Islet of Langerhans (tissue), 1 donor: ENCODE data around the gene OMP.

Experiments used
- FAIRE-seq: peaks from one replicate; lab custom pipeline; 2011; peaks lifted over from hg19 to GRCh38; lab: Jason Lieb, UNC

OMP gene

DNA sequence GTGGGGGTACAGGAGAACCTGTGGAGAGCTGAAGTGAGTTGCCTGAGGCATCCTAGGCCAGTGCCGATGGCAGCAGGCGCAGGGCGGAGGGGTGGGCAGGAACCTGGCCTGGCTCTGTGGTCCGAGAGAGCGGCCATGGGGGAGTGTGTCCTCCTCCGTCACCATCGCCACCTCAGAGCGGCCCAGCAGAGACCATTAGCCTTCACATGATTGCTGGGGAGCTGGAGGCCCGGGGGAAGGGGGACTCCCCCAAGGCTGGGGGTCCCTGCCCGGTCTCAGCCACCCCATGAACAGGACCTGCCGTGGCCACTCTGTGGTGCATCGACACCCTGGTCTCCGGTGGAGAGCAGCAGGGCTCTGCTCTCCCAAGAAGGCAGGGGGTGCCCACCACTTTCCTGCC lies 4.1 kb downstream of the OMP start:
- FAIRE-seq = no peak

DNA sequence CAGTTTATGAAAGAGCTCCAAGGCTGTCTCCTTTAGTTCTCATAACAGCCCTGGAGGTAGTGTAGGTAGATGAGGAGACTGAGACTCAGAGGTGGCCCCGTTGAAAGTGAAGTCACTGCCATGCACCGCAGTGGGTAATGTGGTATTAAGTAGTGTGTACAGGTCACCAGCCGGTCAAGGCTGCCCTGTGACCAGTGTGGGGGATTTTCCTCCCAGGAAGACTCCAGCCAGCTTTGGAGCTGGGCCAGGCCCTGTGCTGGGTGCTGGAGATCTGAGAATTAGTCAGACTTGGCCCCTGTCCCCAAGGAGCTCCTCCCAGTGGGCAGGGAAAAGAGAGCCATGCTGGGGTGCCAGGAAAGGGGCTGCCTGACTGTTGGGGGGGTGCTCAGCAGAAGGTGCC lies 5.3 kb downstream of the OMP start:
- FAIRE-seq = no peak

DNA sequence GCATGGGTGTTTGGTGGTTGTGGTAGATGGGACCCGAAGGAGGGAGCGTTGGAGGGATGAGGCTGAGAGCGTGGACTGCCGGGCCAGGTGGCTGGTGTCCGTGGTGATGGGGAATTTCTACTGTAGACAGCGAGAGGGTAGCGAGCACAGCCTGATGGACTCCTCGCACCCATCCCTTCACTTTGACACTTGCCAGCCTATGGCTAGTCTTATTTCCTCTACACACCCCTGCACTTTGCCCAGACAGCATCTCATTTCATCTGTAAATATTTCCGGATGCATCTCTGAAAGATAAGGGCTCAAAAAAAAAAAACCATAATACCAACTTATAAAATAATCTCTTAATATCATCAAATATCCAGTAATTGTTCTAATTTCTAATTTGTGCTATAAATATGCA lies 5.8 kb downstream of the OMP start:
- FAIRE-seq = no peak

DNA sequence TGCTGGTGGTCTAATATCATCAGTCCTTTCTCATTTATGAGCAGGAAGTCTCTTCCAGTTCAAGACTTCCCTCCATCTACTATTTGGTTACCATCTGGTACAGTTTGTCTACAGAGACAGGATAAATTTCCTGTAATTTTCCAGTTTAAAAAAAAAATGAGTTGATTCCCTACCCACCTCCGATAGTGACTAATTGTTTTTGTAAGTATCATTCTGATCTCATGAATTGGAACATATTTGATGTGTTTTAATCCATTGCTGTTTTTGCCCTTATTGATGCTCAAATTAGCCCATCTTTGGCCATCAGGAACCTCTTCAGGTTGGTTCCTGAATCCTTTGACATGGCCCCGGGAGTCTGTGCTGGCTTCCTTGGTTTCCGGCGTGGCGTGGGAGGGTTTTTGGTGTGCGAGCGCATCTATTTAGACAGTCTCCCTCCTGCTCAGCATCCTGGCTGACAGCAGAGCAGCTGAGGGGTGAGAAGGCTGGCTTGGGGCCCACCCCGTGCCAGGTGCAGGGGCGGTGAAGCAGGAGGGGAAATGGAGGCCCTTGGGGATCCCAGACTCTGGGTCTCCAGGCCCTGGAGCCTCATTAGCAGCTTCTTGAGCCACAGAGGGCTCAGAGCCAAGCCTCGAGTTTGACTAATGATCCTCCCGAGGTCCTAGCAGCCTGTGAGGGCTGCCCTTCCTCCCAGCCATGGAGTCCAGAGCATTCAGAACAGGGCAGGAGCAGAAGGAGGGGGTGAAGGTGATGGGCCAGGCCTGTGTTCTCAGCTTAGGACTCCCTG lies 6.8 kb downstream of the OMP start:
- FAIRE-seq = no peak

DNA sequence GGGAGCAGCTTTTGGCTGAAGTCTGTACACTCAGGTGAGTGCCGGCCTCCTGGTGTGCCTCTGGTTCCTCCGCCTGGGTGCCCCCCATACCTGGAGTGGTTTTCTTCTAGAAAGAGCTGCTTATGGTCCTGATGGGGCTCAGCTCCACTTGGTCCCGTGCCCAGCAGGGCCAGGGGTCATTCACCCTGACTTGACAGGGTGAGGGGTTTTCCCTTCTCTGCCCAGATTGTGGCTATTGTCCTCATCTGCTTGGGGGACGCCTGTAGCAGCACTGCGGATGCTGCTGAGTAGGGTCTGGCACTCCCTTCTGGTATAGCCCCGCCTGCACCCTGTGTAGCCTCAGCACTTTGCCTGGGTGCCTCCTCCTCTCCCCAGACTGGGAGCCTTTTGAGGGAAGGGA lies 8.2 kb downstream of the OMP start:
- no peak for FAIRE-seq

DNA sequence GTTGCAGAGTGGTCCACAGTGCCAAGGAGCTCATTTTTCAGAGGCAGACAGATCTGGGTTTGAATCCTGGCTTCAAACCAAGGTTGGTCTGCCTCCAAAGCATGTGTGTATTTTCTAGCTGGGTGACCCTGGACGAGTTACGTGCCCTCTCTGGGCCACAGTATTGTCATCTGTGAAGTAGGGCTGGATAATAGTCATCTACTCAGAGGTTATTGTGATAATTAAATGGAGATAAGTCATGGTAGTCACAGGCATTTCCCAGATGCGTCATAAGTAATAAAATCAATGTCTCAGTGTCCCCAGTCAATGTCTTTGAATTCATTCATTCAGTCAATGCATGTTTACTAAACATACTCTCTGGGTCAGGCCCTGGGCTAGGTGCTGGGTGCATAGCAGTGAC lies 8.6 kb downstream of the OMP start:
- FAIRE-seq = no peak

DNA sequence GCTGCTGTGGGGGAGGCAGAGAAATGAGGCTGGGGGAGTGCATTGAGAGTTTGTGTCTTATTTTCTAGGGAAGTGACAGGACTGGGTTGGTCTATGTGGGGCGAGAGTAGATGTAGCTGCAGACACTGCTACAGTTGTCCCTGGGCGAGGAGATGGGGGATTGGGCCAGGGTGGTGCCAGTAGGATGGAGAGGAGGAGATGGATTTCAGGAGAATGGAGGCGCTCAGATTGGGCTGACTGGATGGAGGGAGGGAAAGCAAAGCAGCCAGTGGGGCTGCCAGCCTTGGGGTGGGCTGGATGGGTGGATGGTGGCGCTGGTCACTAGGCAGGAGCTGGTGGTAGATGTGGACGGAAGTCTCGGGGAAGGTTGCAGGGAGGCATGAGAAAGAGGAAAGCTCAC lies 9.3 kb downstream of the OMP start:
- no peak for FAIRE-seq

DNA sequence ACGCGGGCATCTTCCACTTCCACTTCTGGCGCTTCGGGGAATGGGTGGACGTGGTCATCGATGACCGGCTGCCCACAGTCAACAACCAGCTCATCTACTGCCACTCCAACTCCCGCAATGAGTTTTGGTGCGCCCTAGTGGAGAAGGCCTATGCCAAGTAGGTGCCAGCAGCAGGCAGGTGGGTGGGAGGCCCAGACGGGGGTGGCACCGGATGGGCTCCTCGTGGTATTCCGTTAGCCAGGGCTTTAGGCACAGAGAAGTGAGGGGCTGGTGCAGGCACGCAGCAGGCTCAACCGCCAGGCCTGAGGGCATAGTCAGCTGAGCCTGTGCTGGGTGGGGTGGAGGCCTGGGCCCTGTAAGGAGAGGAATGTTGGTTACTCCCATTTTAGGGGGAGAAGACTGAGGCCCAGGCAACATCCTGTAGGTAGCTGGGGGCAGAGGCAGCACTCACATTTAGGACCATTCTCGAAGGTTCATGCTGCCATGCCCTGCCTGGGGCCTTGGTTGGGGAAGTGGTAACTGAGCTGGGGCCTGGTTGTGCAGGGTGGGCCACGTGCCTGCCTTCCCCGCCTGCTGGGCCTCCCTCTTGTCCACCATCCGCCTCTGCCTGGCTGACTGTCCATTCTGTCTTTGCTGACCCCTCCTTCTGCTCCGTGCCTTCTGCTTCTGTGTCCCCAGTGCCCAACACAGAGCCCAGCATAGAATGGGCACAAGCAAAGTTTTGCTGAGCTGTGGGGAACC lies 10.2 kb downstream of the OMP start:
- FAIRE-seq = no peak

DNA sequence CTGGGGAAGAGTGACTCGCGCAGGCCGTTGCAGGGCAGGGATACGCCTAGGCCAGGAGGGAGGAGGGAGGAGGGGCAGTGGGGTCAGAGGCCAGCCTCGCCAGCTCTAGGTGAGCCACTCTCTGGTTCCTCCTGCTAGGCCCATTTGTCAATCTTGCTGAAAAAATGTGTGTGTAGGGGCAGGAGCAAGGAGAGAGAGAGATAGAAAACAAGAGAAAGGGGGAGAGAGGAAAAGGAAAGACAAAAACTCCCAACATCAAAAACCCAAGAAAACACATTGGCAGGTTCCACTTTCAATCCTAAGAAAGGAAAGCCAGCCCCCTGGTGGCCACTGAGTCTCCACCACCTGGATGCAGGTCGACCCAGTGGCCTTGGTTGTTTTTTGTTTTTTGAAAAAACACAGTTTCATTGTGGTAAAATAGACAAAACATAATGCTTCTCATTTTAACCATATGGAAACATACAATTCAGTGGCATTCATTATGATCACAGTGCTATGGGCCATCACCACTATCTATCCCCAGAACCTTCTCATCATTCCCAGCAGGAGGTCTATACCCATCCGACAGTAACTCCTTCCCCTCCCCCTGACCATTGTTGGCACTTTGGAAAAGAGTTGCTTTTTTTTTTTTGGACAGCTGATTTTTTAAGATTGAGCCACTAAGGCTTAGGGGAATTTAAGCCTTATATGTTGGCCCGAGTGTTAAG lies 10.9 kb downstream of the OMP start:
- FAIRE-seq = no peak

DNA sequence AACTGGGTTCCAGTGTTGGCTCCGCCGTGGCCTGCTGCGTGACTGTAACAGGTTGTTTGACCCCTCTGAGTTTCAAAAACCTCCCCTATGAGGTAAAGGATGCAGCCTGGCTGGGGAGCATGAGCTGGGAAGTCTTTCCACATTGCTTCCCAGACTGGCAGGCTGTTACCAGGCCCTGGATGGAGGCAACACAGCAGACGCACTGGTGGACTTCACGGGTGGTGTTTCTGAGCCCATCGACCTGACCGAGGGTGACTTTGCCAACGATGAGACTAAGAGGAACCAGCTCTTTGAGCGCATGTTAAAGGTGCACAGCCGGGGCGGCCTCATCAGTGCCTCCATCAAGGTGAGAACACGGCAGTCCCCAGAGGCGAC lies 11.4 kb downstream of the OMP start:
- no peak for FAIRE-seq

DNA sequence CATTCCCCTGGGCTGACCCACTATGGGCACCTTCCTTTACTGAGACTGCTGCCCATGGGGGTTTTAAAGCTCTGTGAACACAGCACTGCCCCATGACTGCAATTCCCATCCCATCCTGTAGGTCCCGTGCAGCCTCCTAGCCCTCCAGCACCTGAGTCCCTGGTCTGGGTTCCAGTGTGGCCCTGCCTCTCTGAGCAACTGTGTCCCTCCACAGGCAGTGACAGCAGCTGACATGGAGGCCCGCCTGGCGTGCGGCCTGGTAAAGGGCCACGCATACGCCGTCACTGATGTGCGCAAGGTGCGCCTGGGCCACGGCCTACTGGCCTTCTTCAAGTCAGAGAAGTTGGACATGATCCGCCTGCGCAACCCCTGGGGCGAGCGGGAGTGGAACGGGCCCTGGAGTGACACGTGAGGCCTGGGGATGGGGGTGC lies 12.6 kb downstream of the OMP start:
- no peak for FAIRE-seq

DNA sequence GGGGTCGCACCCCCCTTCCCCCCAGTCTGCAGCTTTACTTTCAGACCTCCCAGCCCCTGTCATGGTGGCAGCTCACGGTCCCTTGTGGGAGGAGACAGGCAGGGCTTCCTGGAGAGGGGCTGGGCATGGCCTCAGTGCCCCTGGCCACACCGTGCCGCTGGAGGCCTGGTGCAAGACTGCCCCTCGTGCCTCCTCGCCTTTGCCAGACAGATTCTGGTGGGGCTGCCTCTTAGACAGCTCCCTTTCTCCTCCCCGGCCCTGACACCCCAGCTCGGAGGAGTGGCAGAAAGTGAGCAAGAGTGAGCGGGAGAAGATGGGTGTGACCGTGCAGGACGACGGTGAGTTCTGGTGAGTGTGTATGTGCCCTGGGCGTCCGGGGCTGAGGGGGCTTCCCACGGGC lies 13.3 kb downstream of the OMP start:
- FAIRE-seq = no peak

DNA sequence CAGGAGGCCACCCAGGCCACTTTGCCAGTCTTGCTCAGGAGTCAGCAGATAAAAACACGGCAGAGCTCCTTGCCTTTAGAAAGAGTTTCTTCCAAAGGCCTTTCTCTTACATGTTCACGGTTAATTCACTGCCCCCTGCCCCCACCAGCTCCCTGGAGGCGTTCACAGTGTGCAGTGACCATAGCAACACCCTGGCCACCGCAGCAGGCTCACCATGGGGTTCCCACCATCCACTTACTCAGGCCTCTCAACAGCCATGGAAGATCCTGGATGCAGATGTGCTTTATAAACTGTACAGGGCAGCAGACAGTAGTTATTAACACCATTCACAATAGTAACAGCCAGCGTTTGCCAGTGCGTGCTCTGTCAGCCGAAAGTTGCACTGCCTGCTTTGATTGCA lies 14.9 kb downstream of the OMP start:
- FAIRE-seq = no peak

DNA sequence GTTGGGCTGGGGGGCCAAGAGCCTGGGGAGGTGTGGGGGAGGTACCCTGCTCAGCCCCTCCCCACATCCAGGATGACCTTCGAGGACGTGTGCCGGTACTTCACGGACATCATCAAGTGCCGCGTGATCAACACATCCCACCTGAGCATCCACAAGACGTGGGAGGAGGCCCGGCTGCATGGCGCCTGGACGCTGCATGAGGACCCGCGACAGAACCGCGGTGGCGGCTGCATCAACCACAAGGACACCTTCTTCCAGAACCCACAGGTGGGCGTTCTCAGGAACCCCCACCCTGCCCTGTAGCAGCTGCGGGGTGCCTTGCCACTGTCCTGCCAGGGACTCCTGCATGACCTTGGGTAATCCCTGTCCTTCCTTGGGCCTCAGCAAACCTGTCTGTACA lies 15.4 kb downstream of the OMP start:
- no peak for FAIRE-seq

DNA sequence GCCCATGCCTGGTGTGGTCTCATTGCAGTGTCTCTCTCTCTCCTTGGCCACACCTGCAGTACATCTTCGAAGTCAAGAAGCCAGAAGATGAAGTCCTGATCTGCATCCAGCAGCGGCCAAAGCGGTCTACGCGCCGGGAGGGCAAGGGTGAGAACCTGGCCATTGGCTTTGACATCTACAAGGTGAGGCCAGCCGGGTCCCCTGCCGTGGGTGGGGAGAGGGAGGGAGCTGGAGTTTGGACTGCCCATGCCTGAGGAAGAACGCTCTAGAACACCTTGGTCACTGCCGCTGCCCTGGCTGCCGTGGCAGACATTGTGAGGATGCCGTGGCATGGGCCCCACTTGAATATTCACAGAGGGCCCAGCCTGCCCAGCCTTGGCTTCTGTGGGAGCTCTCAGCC lies 16.3 kb downstream of the OMP start:
- no peak for FAIRE-seq

DNA sequence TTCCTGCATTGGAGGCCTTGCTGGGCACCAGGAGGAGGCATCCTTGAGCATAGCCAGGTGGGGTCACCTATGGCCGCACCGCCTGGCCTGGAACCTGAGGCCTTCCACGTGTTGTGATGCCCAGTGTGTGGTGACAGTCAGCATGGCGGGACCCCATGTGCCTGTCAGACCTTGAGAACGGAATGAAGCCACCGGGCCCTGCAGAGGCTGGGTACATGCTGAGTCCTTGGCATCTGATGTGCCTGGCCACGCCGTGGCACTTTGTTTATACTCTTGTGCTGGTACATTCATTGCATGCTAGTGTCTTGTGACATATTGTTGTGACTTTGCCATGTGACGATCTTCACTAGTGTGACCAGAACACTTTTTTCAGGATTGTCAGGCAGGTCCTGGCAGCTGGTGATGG lies 16.9 kb downstream of the OMP start:
- no peak for FAIRE-seq

DNA sequence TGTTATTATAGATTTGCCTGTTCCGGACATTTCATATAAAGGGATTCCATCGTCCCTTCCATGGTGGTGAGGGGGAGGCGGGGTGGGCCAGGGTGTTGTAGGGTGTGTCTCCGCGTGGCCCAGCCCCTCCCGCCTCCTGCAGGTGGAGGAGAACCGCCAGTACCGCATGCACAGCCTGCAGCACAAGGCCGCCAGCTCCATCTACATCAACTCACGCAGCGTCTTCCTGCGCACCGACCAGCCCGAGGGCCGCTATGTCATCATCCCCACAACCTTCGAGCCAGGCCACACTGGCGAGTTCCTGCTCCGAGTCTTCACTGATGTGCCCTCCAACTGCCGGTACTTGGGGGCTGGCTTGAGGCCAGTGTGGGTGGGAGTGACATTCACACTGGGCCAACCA lies 17.9 kb downstream of the OMP start:
- FAIRE-seq = no peak

DNA sequence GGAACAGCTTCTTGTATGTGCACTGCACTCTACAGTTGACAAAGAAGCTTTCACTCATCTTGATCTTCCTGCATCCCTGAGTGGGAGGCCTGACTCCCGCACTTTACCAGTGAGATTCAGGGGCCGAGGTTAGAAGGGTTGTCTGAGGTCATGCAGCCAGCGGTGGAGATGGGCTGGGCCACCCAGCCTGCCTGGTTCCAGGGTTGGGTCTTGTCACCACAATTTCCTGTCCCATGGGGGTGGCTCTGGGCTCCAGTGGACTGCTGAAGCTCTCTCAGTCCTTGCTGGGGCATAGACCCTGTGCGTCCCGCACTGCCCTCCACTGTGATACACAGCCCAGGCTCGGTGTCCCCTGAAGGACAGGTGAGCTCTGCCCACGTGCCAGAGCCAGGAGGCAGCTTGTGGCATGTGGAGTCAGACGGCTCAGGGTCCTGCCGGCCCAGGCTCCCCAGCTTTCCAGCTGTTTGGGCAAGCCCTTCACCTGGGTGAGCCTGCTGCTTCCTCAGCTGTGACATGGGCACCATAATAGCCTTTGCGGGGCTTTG lies 18.5 kb downstream of the OMP start:
- FAIRE-seq = no peak

DNA sequence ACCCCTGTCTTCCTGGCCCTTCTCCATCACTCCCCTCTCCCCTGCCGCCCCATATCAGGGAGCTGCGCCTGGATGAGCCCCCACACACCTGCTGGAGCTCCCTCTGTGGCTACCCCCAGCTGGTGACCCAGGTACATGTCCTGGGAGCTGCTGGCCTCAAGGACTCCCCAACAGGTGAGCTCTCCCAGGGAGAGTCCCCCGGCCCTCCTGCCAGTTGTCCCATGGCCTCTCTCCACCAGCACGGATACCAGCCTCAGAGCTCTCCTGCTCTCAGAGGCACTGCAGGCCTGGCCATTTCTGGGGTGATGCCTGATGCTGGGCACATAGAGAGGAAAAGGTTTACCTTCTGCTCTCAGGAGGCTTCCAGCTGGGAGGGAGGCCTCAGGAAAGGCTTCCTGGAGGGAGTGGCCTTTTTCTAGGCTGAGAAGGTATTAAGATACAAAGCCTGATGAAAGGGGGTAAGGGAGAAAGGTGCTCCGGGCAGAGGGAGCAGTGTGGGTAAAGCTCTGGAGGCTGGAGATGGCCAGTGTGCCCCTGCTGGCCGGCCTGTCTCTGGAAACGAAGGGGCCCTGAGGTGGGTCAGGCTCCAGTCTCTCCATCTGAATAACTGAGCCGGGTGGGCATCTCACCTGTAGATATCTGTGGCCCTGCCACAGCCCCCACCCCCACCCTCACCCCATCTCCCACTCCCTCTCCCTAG lies 19.4 kb downstream of the OMP start:
- FAIRE-seq = no peak

DNA sequence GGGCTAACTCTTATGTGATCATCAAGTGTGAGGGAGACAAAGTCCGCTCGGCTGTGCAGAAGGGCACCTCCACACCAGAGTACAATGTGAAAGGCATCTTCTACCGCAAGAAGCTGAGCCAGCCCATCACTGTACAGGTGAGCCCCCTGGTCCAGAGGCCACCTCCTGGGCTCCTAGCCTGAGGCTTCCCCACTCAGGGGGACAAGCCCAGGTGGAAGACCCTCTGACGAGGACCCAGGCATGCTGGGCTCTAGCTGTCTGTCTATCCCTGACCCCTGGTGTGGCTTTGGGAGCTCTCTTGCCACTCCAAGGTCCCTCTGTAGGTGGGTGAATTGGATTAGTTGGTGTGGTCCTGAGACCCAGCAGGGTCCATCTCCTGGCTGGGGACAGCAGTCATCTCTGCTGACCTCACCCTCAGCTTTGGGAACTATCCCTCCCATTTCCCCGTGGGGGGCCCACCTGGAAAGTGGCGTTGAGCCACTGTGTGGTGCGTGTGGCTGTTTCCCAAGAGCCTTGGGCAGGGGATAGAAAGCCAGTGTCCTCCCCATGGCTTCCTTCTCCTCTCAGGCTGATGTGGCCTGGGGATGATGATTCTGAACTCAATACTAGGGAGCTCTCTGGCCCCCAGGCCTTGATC lies 20.1 kb downstream of the OMP start:
- FAIRE-seq = no peak

DNA sequence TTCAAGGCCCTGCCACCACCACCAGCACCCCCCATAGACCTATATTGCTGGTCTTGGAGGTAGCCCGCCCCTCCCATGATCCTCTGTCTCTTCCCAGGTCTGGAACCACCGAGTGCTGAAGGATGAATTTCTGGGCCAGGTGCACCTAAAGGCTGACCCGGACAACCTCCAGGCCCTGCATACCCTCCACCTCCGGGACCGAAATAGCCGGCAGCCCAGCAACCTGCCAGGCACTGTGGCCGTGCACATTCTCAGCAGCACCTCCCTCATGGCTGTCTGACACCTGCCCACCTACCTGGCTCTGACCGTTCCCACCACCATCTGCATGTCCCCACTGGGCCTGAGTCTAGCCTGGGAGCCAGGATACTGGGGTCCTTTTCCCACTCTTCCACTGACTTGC lies 21.0 kb downstream of the OMP start:
- no peak for FAIRE-seq

DNA sequence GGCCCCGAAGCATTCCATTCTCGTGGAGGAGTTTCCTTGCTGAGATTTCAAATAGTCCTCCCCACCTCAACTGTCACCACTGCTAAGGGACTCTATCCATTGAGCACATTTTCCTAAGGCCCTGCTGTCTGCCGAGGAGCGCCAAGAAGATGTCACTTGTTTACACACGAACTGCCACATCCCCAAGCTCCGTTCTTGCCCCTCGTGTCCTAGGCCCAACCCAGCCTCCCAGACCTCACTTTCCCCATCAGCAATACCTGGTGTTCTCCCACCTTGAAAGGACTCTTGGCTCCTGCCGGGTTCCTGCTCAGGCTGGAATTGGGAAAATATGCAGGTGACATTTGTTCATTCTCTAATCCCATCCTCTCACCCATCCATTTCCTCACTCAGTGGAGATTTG lies 21.4 kb downstream of the OMP start:
- FAIRE-seq = no peak
